Measurements from ENCODE around the gene STT3B. TPM values are rescaled to one million over a fixed set of nuclear protein-coding genes. Genes with fewer than 3 reads are reported as not detected.

The STT3B gene
- total and polyA plus RNA-seq, 2 of the 13 experiments (the other 11 are each of a cell fraction or from before 2014, with no cell fraction given): 85.0 to 205 TPM

DNA sequence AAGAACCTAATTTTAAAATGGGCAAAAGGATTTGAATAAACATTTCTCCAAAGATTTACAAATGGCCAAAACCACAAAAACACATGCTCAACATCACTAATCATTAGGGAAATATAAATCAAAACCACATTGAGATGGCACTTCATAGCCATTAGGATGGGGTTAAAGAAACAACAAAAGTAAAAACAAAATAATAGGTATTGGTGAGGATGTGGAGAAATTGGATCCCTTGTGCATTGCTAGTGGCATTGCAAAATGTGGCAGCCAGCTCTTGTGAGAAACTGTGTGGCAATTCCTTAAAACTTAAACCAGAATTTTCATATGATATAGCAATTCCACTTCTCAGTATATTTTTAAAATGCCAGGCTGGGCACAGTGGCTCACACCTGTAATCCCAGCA is 126.5 kb downstream of the STT3B start:
- FAIRE-seq (no peak), ATAC-seq (no peak), DNase-seq (ENCODE audit: low spot score) (no peak)
- no peaks in the 10 kb centered on the region for H3K27me3 ChIP-seq (ENCODE audit: control insufficient read depth in 1 of 2, insufficient read depth in 2 of 2, low read length in 2 of 2)
- H3K4me1 ChIP-seq (ENCODE audit: insufficient read depth, low read length): peaks cover 2% of the 10 kb centered on the region
- no peak overlapping the region for H2AFZ ChIP-seq (ENCODE audit: low read length)
- H3K79me2 ChIP-seq (ENCODE audit: insufficient read depth, low read length): no peaks in the 10 kb centered on the region
- H4K20me1 ChIP-seq (ENCODE audit: insufficient read depth, low read length): no peaks in the 10 kb centered on the region
- in situ Hi-C loops (cut with HindIII; ENCODE audit: extremely low pct_ligation_motif_present, low pct_unique_long_range_greater_than_20kb): no loop called here
- no peak overlapping the region for H3K9ac ChIP-seq (ENCODE audit: insufficient read depth, low read depth, low read length)
- intact Hi-C loops (cut with micrococcal nuclease; ENCODE audit: unreplicated experiment): no loop called here
- no peak overlapping the region for H3K27ac ChIP-seq (ENCODE audit: extremely low read length, insufficient read depth, low read length)
- peaks cover 11 to 17% of the 10 kb centered on the region in 2 experiments; a peak in 3 of 5 replicates for H3K36me3 ChIP-seq (replicated peaks in 1 of 2; ENCODE audit: control insufficient read depth in 1 of 2, insufficient read depth in 2 of 2, low read length in 2 of 2)
- BruUV-seq (replicated peaks): no TSS peak
- no peak overlapping the region for H3K4me2 ChIP-seq (ENCODE audit: low read depth, low read length)
- ChIA-PET CTCF (ENCODE audit: low intra/inter-chr PET ratio, low total read pairs) (no interaction called here), POLR2A (no interaction called here)
- H3K9me3 ChIP-seq (ENCODE audit: low read length): 0 out of 2 replicates have a peak, but pooled peaks cover 8% of the 10 kb centered on the region
- no peak overlapping the region for H3K4me3 ChIP-seq (replicated peaks in 1 of 3; ENCODE audit: insufficient read depth in 1 of 3, low read depth in 2 of 3, low read length in 3 of 3)
- TF ChIP-seq ZNF629 (CRISPR knock-in tag; conservative IDR thresholded peaks at IDR 0.05) (no peak), IKZF1 (IDR thresholded peaks at IDR 0.05) (no peak), ZNF746 (CRISPR knock-in tag; IDR thresholded peaks at IDR 0.05) (no peak), NRL (CRISPR knock-in tag; IDR thresholded peaks at IDR 0.05; ENCODE audit: borderline replicate concordance) (no peak), SMYD3 (CRISPR knock-in tag; IDR thresholded peaks at IDR 0.05) (no peak), ZNF772 (CRISPR knock-in tag; IDR thresholded peaks at IDR 0.05) (no peak)
- TF ChIP-seq, protein P1, sequence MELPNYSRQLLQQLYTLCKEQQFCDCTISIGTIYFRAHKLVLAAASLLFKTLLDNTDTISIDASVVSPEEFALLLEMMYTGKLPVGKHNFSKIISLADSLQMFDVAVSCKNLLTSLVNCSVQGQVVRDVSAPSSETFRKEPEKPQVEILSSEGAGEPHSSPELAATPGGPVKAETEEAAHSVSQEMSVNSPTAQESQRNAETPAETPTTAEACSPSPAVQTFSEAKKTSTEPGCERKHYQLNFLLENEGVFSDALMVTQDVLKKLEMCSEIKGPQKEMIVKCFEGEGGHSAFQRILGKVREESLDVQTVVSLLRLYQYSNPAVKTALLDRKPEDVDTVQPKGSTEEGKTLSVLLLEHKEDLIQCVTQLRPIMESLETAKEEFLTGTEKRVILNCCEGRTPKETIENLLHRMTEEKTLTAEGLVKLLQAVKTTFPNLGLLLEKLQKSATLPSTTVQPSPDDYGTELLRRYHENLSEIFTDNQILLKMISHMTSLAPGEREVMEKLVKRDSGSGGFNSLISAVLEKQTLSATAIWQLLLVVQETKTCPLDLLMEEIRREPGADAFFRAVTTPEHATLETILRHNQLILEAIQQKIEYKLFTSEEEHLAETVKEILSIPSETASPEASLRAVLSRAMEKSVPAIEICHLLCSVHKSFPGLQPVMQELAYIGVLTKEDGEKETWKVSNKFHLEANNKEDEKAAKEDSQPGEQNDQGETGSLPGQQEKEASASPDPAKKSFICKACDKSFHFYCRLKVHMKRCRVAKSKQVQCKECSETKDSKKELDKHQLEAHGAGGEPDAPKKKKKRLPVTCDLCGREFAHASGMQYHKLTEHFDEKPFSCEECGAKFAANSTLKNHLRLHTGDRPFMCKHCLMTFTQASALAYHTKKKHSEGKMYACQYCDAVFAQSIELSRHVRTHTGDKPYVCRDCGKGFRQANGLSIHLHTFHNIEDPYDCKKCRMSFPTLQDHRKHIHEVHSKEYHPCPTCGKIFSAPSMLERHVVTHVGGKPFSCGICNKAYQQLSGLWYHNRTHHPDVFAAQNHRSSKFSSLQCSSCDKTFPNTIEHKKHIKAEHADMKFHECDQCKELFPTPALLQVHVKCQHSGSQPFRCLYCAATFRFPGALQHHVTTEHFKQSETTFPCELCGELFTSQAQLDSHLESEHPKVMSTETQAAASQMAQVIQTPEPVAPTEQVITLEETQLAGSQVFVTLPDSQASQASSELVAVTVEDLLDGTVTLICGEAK (IDR thresholded peaks at IDR 0.05): no peak
- TF ChIP-seq, protein P1 (CRISPR knock-in tag; IDR thresholded peaks at IDR 0.05): no peak
- TF ChIP-seq, protein P2, sequence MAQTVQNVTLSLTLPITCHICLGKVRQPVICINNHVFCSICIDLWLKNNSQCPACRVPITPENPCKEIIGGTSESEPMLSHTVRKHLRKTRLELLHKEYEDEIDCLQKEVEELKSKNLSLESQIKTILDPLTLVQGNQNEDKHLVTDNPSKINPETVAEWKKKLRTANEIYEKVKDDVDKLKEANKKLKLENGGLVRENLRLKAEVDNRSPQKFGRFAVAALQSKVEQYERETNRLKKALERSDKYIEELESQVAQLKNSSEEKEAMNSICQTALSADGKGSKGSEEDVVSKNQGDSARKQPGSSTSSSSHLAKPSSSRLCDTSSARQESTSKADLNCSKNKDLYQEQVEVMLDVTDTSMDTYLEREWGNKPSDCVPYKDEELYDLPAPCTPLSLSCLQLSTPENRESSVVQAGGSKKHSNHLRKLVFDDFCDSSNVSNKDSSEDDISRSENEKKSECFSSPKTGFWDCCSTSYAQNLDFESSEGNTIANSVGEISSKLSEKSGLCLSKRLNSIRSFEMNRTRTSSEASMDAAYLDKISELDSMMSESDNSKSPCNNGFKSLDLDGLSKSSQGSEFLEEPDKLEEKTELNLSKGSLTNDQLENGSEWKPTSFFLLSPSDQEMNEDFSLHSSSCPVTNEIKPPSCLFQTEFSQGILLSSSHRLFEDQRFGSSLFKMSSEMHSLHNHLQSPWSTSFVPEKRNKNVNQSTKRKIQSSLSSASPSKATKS (CRISPR knock-in tag; IDR thresholded peaks at IDR 0.05): no peak
- TF ChIP-seq, protein P3, sequence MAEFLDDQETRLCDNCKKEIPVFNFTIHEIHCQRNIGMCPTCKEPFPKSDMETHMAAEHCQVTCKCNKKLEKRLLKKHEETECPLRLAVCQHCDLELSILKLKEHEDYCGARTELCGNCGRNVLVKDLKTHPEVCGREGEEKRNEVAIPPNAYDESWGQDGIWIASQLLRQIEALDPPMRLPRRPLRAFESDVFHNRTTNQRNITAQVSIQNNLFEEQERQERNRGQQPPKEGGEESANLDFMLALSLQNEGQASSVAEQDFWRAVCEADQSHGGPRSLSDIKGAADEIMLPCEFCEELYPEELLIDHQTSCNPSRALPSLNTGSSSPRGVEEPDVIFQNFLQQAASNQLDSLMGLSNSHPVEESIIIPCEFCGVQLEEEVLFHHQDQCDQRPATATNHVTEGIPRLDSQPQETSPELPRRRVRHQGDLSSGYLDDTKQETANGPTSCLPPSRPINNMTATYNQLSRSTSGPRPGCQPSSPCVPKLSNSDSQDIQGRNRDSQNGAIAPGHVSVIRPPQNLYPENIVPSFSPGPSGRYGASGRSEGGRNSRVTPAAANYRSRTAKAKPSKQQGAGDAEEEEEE (CRISPR knock-in tag; IDR thresholded peaks at IDR 0.05; ENCODE audit: borderline replicate concordance): no peak
- TF ChIP-seq, protein P4, sequence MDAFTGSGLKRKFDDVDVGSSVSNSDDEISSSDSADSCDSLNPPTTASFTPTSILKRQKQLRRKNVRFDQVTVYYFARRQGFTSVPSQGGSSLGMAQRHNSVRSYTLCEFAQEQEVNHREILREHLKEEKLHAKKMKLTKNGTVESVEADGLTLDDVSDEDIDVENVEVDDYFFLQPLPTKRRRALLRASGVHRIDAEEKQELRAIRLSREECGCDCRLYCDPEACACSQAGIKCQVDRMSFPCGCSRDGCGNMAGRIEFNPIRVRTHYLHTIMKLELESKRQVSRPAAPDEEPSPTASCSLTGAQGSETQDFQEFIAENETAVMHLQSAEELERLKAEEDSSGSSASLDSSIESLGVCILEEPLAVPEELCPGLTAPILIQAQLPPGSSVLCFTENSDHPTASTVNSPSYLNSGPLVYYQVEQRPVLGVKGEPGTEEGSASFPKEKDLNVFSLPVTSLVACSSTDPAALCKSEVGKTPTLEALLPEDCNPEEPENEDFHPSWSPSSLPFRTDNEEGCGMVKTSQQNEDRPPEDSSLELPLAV (CRISPR knock-in tag; conservative IDR thresholded peaks at IDR 0.05; ENCODE audit: low read depth): no peak
